Mammary epithelial cell (primary cell): Measurements from ENCODE around the gene SMIM29.

Experiments used
- CTCF ChIP-seq, 2 donors: IDR thresholded peaks in 1 of 2; conservative IDR thresholded peaks in 1 of 2; 2 replicates each; pipeline ENCODE4 v1.5.1; 2011 to 2012; ENCODE audit warnings: inconsistent platforms in 2 of 2, low read length in 2 of 2, mild to moderate bottlenecking in 2 of 2, control low read depth in 1 of 2, low read depth in 1 of 2; ENCODE audit not compliant: insufficient read depth in 1 of 2; ENCODE audit errors: extremely low read depth in 1 of 2
- EZH2 ChIP-seq: IDR thresholded peaks from 2 replicates; pipeline ENCODE4 v1.6.1; 2012; ENCODE audit warnings: low read length, inconsistent platforms, borderline replicate concordance

GRCh38 chr6:34246249-34246562 lies 2.6 kb downstream of the SMIM29 start:
- TF ChIP-seq CTCF (conservative IDR thresholded peaks at IDR 0.05 in 1 of 2, IDR thresholded peaks at IDR 0.05 in 1 of 2; ENCODE audit: extremely low read depth in 1 of 2, insufficient read depth in 1 of 2, low read depth in 1 of 2, low read length in 2 of 2), result no peak
- TF ChIP-seq EZH2, result no peak
